Measurements from ENCODE around the gene NRK.

NRK gene

DNA sequence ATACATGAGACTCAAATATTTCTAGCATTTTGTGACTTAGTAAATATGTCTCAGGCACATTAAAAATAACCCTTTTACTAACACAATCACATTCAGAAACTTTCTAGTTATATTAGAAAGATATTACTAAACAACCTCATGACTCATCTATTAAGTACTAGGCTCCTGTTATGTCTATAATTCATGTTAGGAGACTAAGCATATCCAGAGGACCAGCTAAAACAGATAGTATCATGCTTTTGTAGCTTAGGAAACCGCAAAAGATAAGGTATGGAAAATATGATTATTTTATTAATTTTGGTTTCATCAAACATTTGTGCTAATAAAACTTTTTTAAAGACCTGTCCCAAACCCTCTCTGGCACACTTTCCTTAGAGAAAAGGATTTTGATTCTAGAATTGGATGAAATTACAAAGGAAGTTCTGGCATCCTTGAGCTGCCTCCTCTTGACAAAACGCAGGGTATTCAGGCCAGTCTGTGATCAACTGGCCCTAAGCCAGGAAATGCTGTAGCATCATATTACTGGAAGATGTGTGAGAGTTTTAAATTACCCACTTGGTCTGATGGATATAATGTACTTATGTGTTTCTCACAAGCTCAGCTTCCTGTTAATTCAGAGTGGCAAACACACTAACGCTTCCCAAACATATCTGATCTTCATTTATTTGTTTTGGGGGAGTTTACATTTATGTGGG lies 60.4 kb downstream of the NRK start:
- no peak overlapping the region for H3K27ac ChIP-seq
- TF ChIP-seq, protein P1, sequence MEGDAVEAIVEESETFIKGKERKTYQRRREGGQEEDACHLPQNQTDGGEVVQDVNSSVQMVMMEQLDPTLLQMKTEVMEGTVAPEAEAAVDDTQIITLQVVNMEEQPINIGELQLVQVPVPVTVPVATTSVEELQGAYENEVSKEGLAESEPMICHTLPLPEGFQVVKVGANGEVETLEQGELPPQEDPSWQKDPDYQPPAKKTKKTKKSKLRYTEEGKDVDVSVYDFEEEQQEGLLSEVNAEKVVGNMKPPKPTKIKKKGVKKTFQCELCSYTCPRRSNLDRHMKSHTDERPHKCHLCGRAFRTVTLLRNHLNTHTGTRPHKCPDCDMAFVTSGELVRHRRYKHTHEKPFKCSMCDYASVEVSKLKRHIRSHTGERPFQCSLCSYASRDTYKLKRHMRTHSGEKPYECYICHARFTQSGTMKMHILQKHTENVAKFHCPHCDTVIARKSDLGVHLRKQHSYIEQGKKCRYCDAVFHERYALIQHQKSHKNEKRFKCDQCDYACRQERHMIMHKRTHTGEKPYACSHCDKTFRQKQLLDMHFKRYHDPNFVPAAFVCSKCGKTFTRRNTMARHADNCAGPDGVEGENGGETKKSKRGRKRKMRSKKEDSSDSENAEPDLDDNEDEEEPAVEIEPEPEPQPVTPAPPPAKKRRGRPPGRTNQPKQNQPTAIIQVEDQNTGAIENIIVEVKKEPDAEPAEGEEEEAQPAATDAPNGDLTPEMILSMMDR (conservative IDR thresholded peaks at IDR 0.05): no peak
- no peak for TF ChIP-seq ZFX (IDR thresholded peaks at IDR 0.05)

GRCh38 chrX:105894721-105895120 lies 72.4 kb downstream of the NRK start:
- TF ChIP-seq, protein P1 (conservative IDR thresholded peaks at IDR 0.05): no peak
- no peak for TF ChIP-seq ZFX (IDR thresholded peaks at IDR 0.05)
- no peak overlapping the region for H3K27ac ChIP-seq

DNA sequence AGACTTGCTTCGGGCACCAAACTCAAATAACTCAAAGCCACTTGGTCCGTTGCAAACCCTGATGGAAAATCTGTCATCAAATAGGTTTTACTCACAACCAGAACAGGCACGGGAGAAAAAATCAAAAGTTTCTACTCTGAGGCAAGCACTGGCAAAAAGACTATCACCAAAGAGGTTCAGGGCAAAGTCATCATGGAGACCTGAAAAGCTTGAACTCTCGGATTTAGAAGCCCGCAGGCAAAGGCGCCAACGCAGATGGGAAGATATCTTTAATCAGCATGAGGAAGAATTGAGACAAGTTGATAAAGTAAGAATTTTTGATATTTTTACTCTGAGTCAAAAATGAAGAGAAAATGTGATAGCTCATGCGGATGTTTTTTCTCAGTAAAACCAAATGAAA lies 87.2 kb downstream of the NRK start:
- no peak overlapping the region for H3K27ac ChIP-seq
- no peak for TF ChIP-seq ZFX (IDR thresholded peaks at IDR 0.05)
- TF ChIP-seq, protein P1 (conservative IDR thresholded peaks at IDR 0.05): no peak

- no peak overlapping the region for H3K27ac ChIP-seq
- TF ChIP-seq ZFX (IDR thresholded peaks at IDR 0.05): no peak
Measured at GRCh38 chrX:105910563-105911105, 88.3 kb downstream of the NRK start.

GRCh38 chrX:105945266-105945665 lies 122.9 kb downstream of the NRK start:
- no peak for TF ChIP-seq ZFX (IDR thresholded peaks at IDR 0.05)
- TF ChIP-seq, protein P1 (conservative IDR thresholded peaks at IDR 0.05): no peak
- H3K27ac ChIP-seq: no peak overlapping the region

DNA sequence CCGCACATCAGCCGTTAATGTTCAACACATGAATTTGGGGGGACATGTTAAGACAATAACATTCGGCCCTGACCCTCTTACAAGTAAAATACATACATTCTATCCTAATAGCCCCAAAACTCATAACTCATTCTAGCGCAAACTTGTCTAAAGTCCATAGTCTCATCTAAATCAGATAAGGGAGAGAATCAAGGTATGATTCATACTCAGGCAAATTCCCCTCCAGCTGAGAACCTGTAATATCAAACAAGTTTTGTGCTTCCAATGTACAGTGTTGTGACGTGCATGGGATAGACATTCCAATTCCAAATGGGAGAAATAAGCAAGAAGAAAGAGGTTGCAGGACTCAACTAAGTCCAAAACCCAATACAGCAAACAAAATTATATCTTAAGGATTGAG lies 147.1 kb downstream of the NRK start:
- TF ChIP-seq, protein P1 (conservative IDR thresholded peaks at IDR 0.05): no peak
- no peak overlapping the region for H3K27ac ChIP-seq

GRCh38 chrX:105972690-105973386 lies 150.5 kb downstream of the NRK start:
- H3K27ac ChIP-seq: no peak overlapping the region
- no peak for TF ChIP-seq ZFX (IDR thresholded peaks at IDR 0.05)
- TF ChIP-seq, protein P1 (conservative IDR thresholded peaks at IDR 0.05): no peak

Measured in C4-2B (cell line).